Activated naive CD8-positive, alpha-beta T cell treated with anti-CD3 and anti-CD28 coated beads, Interleukin-2, amount 10 ng/mL, durations not matched to agents 7 days and 5 days (primary cell): ENCODE data around the gene OR8K5. TPM values are rescaled to one million over a fixed set of nuclear protein-coding genes. Genes with fewer than 3 reads are reported as not detected.

Experiments
- total RNA-seq, 2 experiments: library from RNA; stranded (reverse); gene quantifications; one replicate each; pipeline ENCODE4 v1.2.3, GENCODE V29; 2021

The OR8K5 gene
- total RNA-seq, 2 experiments from 2014 or later, result not detected

Other genes starting within 250 kb of the OR8K5 start
- not detected for gene OR5W2, start 245.7 kb downstream of the OR8K5 start, total RNA-seq
- not detected for gene OR5I1, start 223.9 kb downstream of the OR8K5 start, total RNA-seq
- gene OR10AG1, start 190.4 kb downstream of the OR8K5 start, total RNA-seq, result not detected
- gene OR5F1, start 165.7 kb downstream of the OR8K5 start, total RNA-seq, result not detected
- not detected for gene OR5AS1, start 132.7 kb downstream of the OR8K5 start, total RNA-seq
- gene OR8I2, start 67.0 kb downstream of the OR8K5 start, total RNA-seq, result not detected
- not detected for gene OR8H2, start 56.6 kb downstream of the OR8K5 start, total RNA-seq
- not detected for gene OR8H3, start 37.9 kb downstream of the OR8K5 start, total RNA-seq
- not detected for gene OR8J3, start 20.1 kb downstream of the OR8K5 start, total RNA-seq
- not detected for gene OR5J2, start 16.3 kb upstream of the OR8K5 start, total RNA-seq
- not detected for gene OR5T2, start 73.9 kb upstream of the OR8K5 start, total RNA-seq
- gene OR5T3, start 91.9 kb upstream of the OR8K5 start, total RNA-seq, result not detected
- not detected for gene OR5T1, start 113.8 kb upstream of the OR8K5 start, total RNA-seq
- not detected for gene OR8H1, start 131.9 kb upstream of the OR8K5 start, total RNA-seq
- gene OR8K3, start 154.8 kb upstream of the OR8K5 start, total RNA-seq, result not detected
- gene OR8K1, start 185.7 kb upstream of the OR8K5 start, total RNA-seq, result not detected
- gene OR8J1, start 194.0 kb upstream of the OR8K5 start, total RNA-seq, result not detected
- gene OR8U1, start 215.3 kb upstream of the OR8K5 start, total RNA-seq, result not detected